GM23248 (cell line): Measurements from ENCODE around the gene SIK3.

Source experiments
- EZH2 ChIP-seq: fragments of 200-600 bp; sonication (generic); IDR thresholded peaks from 2 replicates; pipeline ENCODE4 v1.6.1; 2018; ENCODE audit warnings: antibody characterized with exemption, mild to moderate bottlenecking; ENCODE audit not compliant: insufficient read depth, poor library complexity, severe bottlenecking
- EZH2phosphoT487 ChIP-seq: fragments of 200-600 bp; sonication (generic); IDR thresholded peaks from 2 replicates; pipeline ENCODE4 v1.6.1; 2018; ENCODE audit warnings: antibody characterized with exemption, moderate library complexity, mild to moderate bottlenecking, low read depth; ENCODE audit not compliant: insufficient read depth

DNA sequence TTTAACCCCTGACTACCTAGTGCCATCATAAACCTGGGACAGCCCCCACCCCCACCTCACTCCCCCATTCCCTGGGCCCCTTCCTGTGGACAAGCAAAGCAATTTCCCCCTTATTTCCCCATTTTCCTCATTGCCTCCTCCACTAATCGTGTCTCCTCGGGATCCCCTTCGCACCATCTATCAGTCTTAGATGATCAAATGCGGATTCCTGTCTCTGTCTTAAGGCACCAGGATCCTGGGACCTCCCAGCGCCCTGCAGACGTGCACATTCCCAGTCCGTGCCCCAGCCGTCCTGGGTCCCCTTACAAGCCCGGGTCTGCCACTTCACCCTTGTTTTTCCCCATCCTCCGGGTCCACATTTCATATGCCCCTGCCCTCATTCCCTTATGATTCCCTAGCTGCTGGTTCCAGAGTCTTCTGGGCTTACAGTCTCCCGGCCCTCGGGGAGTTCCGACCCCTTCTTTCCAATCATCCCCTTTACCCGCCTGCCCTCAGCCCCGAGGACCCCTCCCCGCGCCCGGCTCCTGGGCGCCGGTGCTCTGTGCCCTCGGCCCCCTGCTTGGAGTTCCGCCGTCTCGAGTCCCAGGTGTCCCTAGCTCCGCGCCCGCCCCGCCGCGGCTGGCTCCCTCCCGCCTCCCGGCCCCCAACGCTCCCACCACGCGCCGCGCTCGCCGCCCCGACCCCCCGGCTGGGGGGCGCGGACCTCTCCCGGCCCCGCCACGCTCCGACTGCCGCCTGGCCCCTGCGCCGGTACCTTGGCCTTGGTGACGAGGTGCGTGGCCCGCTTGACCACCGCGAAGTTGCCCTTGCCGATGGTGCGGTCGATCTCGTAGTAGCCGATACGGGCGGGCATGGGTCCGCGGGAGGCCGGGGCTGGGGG is 599 bp downstream of the SIK3 start:
- TF ChIP-seq EZH2 (no peak), EZH2phosphoT487 (no peak)
